Coronary artery (tissue), 2 donors: Measurements from ENCODE around the gene NUP210.

Experiments used
- DNase-seq: peaks from one replicate; pipeline ENCODE4 v3.0.0-alpha.2; 2017; ENCODE audit warnings: low spot score
- H3K27ac ChIP-seq, 2 donors: fragments of 200-600 bp; sonication (generic); one replicate each; pipeline ENCODE4 v1.5.1; 2016 to 2019
- H3K4me3 ChIP-seq: fragments of 200-600 bp; sonication (generic); 2 replicates; pipeline ENCODE4 v1.5.1; 2016; ENCODE audit warnings: mild to moderate bottlenecking, moderate library complexity
- TF ChIP-seq, protein P1 (sequence below): fragments of 200-600 bp; sonication (generic); IDR thresholded peaks from one replicate; pipeline ENCODE4 v1.5.1; 2019; ENCODE audit warnings: antibody characterized with exemption

NUP210 gene

GRCh38 chr3:13372656-13373055 is 47.5 kb downstream of the NUP210 start:
- TF ChIP-seq, protein P1, sequence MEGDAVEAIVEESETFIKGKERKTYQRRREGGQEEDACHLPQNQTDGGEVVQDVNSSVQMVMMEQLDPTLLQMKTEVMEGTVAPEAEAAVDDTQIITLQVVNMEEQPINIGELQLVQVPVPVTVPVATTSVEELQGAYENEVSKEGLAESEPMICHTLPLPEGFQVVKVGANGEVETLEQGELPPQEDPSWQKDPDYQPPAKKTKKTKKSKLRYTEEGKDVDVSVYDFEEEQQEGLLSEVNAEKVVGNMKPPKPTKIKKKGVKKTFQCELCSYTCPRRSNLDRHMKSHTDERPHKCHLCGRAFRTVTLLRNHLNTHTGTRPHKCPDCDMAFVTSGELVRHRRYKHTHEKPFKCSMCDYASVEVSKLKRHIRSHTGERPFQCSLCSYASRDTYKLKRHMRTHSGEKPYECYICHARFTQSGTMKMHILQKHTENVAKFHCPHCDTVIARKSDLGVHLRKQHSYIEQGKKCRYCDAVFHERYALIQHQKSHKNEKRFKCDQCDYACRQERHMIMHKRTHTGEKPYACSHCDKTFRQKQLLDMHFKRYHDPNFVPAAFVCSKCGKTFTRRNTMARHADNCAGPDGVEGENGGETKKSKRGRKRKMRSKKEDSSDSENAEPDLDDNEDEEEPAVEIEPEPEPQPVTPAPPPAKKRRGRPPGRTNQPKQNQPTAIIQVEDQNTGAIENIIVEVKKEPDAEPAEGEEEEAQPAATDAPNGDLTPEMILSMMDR = no peak
- no peak overlapping the region for H3K27ac ChIP-seq

DNA sequence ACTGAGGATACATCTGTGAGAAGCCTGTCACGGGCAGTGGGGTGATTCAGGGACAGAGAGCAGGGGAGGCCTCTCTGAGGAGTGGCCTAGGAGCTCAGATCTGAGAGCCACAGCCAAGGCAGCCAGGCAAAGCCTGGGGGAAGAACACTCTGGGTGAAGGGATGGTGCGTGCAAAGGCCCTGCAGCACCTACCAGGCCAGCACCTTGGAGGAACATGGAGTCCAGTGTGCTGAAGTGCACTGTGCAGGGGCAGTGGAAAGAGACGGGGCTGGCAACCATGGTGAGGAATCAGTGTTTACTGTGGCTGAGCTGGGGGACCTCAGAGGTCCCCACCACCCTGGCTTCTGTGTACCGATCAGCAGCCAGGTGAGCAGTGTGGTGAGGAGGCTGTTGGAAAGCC is 48.0 kb downstream of the NUP210 start:
- TF ChIP-seq, protein P1 = no peak
- DNase-seq = no peak
- no peak overlapping the region for H3K27ac ChIP-seq
- no peak overlapping the region for H3K4me3 ChIP-seq

More at GRCh38 chr3:13372656-13373055, 47.5 kb downstream of the NUP210 start:
- no peak for DNase-seq
- H3K4me3 ChIP-seq = no peak overlapping the region

DNA sequence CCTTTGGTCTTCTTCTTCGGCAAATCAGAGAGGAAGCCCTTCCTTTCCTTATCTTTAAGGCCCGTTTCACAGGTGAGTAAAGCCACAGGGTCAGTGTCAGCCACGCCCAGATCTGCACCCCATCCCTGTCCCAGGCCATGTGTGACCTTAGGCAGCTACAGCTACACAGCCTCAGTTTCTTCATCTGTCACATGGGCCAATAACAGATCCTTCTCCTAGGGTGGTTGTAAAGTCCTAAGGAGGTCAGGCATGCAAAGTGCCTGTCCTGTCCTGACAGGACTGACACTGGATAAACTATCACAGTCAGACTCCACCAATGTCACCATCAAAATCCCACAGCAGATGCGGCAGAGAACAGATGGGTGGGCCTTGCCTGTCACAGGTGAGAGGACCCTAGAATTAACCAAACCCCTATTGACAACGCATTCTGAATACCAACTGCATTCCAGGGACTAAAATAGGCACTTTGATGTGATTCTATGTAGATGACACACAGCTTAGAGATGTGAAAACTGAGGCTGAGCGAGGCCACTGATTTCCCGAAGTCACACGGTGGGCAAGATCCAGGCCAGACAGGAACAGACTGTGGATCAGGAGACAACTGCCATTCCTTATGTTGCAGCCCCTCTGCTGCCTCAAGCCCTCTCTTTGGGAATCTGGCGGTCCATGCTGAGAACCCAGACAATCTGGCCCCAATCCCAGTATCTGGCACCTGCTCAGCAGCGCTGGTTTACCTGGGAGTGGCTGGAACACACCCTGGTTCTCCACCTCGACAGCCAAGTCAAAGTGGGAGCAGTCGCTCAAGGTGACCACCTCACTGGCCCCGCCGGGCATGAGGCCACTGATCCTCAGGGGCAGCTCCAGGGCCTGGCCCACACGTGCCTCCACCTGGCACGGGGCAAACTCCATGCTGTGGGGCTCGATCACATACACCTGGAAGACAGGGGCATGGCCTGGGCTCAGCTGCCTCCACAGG is 48.7 kb downstream of the NUP210 start:
- TF ChIP-seq, protein P1 = no peak
- Histone ChIP-seq H3K4me3 (no peak overlapping the region), H3K27ac (no peak overlapping the region)
- no peak for DNase-seq

DNA sequence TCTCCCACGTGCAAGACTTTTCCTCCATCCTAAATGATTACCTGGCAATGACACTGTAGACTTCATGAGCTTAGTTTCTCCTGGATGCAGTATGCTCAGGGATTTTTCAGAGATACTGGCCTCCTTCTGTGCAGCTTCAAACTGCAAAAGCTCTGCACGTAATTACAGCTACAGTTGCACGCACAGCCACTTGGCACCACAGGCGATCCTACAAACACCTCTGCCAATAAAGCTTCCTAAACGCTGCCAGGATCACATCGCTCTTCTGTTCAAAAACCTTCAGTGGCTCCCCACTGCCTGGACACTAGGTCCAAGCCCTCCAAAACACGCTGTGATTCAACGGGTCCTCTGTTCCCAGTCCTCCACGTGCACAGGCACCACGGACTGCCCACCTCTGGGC is 49.5 kb downstream of the NUP210 start:
- no peak for DNase-seq
- TF ChIP-seq, protein P1 = no peak
- Histone ChIP-seq H3K4me3 (no peak overlapping the region), H3K27ac (no peak overlapping the region)

GRCh38 chr3:13370055-13370454 is 50.1 kb downstream of the NUP210 start:
- H3K4me3 ChIP-seq = no peak overlapping the region
- TF ChIP-seq, protein P1 = no peak
- no peak for DNase-seq
- no peak overlapping the region for H3K27ac ChIP-seq

DNA sequence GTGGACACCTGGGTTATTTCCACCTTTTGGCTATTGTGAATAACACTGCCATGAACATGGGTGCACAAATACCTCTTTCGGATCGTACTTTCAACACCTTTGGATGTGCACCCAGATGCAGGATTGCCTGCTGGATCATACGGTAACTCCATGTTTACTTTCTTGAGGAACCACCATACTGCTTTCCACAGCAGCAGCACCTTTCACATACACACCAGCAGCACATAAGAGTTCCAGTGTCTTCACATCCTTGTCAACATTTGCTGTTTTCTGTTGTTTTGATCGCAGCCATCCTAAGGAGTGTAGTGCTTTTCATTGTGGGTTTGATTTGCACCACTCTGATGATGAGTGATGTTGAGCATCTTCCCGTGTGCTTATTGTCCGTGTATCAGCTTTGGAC is 51.3 kb downstream of the NUP210 start:
- no peak for DNase-seq
- no peak overlapping the region for H3K4me3 ChIP-seq
- H3K27ac ChIP-seq = no peak overlapping the region
- TF ChIP-seq, protein P1 = no peak

DNA sequence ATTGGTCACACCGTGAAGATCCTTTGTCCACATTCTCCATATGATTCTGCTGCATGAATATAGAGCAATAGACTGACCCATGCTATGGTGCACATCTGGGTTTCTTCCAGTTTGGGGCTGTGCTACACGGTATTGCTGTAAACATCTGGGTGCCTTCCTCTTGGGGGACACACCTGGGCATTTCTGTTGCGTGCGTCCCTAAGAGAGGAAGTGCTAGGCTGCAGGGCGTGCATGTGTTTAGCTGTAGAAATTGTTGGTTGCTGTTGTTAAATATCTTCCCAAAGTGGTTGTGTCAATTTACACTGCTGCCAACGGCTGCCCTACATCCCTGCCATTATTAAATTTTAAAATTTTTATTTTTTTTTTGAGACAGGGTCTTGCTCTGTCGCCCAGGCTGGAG is 52.4 kb downstream of the NUP210 start:
- TF ChIP-seq, protein P1 = no peak
- DNase-seq = no peak
- Histone ChIP-seq H3K27ac (no peak overlapping the region), H3K4me3 (no peak overlapping the region)
